Activated CD4-positive, alpha-beta T cell treated with anti-CD3 and anti-CD28 coated beads, Interleukin-2, Interleukin-4, amounts not matched to agents 100 ng/mL and 50 ng/mL, durations not matched to agents 16 hours and 8 hours (primary cell): ENCODE measurements around the gene PDGFRA.

ENCODE experiments used
- DNase-seq: peaks from one replicate; pipeline ENCODE4 v3.0.0-alpha.2; 2020; ENCODE audit warnings: low spot score

The PDGFRA gene

GRCh38 chr4:54255881-54256280 is 26.8 kb downstream of the PDGFRA start:
- DNase-seq, result no peak

- DNase-seq, result no peak
These were observed 27.7 kb downstream of the PDGFRA start for GRCh38 chr4:54256491-54257486.

GRCh38 chr4:54265366-54265765 is 36.3 kb downstream of the PDGFRA start:
- no peak for DNase-seq

- DNase-seq, result no peak
These were observed 39.1 kb downstream of the PDGFRA start for GRCh38 chr4:54268151-54268550.

GRCh38 chr4:54271464-54271863 is 42.4 kb downstream of the PDGFRA start:
- DNase-seq, result no peak

DNA sequence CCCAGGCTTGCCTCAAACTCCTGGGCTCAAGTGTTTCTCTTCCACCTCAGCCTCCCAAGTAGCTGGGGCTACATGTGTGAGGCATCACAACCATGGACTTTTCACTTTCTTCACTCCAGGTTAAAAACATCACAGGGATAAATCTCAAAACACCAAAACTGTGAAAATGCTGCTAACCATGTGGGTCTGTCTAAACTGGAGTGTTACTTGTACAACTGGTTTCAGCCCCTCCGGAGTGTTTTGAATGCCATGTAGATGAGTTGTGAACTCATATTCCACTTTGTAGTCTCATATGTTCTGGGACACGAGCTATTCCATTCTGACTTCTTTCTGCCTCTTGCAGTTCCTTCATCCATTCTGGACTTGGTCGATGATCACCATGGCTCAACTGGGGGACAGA is 43.0 kb downstream of the PDGFRA start:
- no peak for DNase-seq

DNA sequence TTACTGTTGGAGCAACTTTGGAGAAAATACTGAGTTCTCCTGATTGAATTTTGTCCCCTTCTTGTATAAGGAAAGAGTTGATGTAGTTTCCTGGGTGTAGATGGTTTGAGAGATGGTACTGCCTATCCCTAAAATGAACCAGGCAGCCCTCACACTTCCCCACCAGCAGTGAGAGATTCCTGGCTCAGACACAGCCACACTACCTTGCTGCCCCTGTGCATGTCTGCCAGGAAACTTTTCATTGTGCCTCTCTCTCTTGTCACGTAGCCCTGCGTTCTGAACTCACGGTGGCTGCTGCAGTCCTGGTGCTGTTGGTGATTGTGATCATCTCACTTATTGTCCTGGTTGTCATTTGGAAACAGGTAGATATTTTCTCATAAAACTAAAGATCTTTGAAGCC is 45.2 kb downstream of the PDGFRA start:
- DNase-seq, result no peak

DNA sequence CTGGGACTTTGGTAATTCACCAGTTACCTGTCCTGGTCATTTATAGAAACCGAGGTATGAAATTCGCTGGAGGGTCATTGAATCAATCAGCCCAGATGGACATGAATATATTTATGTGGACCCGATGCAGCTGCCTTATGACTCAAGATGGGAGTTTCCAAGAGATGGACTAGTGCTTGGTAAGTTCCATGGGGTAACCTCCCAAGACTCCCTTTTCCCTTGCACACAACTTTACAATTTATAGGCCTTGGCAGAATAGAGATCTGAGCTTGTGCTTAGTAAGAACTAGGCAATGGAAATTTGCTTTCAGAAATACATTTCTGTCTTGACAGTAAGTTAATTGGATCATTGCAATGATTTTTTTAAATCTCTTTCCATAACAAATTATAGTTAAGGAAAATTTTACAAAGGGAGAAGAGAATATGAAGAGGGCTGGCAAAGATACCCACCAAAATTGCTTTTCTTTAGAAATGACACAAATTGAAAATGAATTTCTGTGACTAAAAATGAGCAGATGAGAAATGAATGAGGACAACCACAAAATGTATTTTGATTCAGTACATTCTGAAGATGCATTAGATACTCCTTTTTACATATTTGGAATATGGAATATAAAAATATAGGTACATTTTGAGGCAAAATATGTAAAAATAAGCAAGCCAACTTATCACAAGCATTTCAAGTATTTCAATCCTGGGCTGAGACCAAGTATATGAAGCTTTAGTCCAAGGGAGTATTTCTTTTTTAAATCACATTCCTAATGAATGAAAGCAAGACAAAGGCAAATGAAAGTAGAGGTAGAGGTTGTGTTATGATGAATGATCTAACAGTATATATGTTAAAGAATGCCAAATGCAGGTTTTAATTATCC is 45.9 kb downstream of the PDGFRA start:
- DNase-seq, result peak; percentile 32

DNA sequence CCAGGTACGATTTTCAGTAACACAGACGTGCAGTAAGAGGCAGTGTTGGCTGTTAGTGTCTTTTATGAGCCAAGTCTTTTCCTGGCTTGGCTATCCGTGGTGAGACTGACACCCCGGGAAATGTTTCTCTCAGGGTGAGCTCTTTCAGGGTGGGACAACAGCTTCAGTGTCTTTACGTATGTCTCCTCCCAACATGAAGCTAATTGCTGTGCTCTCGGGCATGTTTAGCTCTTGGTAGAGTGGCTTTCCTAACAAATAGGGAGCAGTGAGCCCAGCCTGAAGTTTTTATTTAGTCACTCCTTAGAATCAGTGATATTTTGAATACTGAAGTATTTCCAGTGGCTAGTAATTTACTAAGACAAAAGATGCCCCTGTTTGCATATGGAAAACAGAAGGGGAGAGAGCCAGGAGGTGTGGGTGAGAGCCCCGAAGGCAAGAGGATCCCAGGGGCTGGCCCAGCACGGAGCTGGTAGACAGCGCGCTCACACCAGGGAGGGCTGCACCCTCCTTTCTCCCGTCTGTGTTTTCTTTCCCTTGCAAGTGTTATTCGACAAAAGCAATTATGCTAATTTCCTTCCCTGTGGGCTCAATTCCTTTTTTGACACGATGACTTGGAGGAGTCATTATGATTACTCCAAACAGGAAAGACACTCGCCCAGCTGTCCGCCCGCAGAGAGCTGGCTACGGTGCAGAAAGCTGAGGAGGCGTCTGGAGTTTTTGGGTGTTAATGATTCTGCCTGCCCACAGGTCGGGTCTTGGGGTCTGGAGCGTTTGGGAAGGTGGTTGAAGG is 47.7 kb downstream of the PDGFRA start:
- peak; percentile 37 for DNase-seq

- peak; percentile 68 for DNase-seq
These were observed 48.6 kb downstream of the PDGFRA start for GRCh38 chr4:54277691-54278090.

DNA sequence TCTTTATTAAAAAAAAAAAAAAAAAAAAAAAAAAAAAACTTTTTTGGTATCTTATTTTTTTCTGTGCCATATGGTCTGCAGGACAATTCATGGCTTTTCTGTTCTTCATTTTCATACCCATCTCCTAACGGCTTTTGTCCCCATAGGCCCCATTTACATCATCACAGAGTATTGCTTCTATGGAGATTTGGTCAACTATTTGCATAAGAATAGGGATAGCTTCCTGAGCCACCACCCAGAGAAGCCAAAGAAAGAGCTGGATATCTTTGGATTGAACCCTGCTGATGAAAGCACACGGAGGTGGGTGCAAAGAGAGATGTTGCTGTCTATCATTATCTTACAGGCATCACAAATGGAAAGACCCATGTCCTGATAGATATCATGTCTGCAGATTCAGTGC is 49.1 kb downstream of the PDGFRA start:
- DNase-seq, result no peak

GRCh38 chr4:54281054-54281766 is 52.1 kb downstream of the PDGFRA start:
- DNase-seq, result no peak

DNA sequence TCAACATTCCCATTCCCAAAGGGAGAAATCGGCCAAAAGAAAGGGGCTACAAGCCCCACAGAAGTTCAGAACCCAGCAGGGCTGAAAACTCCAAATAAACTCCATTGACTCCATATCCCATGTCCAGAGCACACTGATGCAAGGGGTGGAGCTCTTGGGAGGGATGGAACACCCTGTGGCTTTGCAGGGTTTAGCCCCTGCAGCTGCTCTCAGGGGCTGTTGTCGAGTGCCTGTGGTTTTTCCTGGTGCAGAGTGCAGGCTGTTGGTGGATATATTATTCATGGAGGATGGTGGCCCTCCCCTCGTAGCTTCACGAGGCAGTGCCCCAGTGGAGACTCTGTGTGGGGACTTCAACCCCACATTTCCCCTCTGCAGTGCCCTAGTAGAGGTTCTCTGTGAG is 53.7 kb downstream of the PDGFRA start:
- no peak for DNase-seq

- DNase-seq, result no peak
These were observed 60.2 kb downstream of the PDGFRA start for GRCh38 chr4:54289316-54289715.

DNA sequence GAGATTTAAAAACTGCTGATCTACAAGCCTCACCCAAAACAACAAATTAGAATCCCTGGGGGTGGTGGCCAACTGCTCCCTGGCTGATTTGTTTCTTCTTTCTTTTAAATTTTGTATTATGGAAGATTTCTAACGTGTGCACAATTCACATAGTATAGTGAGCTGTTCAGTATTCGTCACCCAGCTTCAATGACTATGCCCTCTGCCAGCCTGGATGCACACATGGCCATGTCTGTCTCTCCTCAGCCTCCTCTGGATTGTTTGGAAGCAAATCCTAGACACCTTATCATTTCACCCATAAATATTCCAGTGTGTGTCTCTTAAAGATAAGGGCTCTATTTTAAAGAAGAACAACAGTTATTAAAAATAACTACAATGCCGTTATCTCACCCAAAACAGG is 61.9 kb downstream of the PDGFRA start:
- no peak for DNase-seq

DNA sequence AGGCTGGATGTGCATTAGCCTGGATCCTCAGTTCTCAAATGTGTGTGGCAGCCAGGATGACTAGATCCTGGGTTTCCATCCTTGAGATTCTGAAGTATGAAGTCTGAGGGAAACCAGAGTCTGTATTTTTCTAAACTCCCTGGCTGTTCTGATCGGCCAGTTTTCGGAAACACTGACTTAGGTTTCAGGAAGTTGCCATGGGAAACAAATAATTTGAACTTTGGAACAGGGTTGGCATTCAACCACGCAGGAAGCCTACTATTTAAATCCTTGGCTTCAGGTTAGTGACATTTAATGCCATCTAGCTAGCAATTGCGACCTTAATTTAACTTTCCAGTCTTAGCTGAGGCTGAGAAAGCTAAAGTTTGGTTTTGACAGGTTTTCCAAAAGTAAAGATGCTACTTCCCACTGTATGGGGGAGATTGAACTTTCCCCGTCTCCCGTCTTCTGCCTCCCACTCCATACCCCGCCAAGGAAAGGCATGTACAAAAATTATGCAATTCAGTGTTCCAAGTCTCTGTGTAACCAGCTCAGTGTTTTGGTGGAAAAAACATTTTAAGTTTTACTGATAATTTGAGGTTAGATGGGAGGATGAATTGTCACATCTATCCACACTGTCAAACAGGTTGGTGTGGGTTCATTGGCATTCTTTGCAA is 67.6 kb downstream of the PDGFRA start:
- no peak for DNase-seq

- DNase-seq, result no peak
These were observed 79.0 kb downstream of the PDGFRA start for GRCh38 chr4:54308110-54308509.

- DNase-seq, result peak; percentile 67
These were observed 86.8 kb downstream of the PDGFRA start for GRCh38 chr4:54315561-54316538.

DNA sequence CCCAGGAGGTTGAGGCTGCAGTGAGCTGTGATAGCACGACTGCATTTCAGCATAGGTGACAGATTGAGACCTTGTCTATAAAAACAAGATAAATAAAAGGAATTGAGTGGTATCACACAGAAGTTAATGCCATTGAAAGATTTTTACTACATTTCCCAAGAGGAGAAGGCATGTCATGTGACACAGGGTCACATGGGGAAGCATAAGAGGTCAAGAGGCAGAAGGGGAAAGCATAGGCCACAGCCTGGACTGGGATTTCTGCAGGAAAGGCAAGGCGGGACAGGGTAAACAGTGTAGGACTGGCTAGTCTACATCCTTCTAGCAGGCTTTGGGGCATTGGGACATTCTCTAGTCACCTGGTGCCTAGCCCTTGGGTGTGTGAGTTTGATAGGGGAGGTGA is 88.6 kb downstream of the PDGFRA start:
- no peak for DNase-seq

DNA sequence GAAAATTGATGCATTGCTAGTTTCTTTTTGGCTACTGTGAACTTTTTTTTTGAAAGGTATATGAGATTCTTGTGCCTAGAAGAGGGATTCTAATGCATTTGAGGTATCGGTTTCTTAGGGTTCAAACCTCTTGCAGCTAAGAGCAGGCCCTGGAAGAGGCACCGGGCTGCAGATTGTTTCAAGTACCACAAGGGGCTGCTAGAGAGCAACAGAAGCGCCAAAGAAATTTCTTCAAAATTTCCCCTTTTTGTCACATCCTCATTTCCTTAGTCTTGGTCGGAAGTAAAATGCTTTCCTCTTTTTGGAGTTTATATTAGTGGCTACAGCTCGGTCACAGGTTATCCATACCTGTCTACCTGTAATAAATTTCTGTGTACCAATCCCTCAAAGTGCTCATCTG is 89.8 kb downstream of the PDGFRA start:
- peak; percentile 42 for DNase-seq
